HG02973 (cell line): ENCODE measurements around the gene PSD2.

Experiments
- ATAC-seq: cut with Tn5 transposase; IDR thresholded peaks from one replicate; pipeline ENCODE4 v1.9.1; 2021; ENCODE audit warnings: moderate library complexity; ENCODE audit not compliant: unreplicated experiment

PSD2 gene

GRCh38 chr5:139810341-139811273 is 15.0 kb downstream of the PSD2 start:
- ATAC-seq, result no peak

DNA sequence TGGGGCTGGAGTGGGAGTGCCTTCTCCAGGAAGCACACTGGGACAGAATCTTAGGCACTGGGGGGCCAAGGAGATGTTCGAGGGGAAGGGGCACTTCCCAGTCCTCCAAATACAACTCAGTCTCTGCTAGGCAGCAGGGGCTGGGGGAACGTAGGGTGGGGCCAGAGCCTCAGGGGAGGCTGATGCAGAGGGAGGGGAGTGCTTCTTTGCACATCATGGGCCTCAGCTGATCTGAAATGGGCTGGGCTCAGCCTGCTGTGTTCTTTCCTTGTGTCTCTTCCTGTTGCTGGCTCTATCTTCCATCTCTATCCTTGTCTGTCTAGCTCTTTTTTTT is 15.6 kb downstream of the PSD2 start:
- ATAC-seq, result no peak

DNA sequence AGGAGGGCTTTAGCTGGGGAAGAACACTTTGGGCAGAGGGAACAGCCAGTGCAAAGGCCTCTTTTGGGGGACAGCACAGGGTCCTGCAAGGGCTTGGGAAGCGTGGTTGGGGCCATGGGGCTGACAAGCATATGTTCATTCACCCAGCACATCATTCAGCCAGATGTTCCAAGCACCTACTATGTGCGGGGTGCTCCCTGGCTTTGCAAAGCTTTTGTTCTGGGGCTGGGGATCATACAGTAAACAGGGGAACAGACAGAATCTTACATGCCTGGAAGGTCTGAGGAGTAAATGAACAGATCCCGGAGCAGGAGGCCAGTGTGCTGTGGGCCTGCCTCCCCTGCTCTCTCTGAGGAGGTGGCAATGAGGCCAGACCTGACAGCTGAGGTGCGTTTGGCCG is 16.7 kb downstream of the PSD2 start:
- ATAC-seq, result no peak

DNA sequence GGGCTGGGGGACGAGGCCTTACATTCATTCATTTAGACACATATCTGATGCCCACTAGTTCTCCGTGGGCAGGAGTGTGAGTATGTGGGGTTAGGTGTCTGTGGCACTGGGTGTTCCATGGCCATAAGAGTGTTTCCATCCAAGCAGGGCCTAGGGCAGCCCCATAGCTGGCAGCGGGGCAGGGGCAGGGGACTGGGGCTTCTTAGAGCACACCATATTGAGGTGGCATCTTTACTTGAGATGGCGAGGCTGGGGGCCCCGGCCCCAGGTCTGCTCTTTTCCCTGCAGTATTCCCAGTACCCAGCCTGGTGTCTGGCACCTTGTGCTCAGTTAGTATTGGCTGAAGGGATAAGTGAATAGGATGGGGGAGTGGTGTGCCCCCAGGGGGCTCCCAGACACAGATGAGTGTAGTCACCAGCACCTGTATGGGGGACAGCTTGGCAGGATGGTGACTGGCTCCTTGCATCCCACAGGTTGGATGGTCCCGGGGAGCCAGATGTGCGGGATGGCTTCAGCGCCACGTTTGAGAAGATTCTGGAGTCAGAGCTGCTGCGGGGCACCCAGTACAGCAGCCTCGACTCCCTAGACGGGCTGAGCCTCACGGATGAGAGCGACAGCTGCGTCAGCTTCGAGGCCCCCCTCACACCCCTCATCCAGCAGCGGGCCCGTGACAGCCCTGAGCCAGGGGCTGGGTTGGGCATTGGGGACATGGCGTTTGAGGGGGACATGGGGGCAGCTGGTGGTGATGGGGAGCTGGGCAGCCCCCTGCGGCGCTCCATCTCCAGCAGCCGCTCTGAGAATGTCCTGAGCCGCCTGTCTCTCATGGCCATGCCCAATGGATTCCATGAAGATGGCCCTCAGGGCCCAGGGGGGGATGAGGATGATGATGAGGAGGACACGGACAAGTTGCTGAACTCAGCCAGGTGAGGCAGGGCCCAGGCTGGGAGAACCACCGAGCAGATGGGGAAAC is 17.5 kb downstream of the PSD2 start:
- no peak for ATAC-seq

GRCh38 chr5:139814191-139814601 is 18.6 kb downstream of the PSD2 start:
- no peak for ATAC-seq

- ATAC-seq, result no peak
These were observed 19.2 kb downstream of the PSD2 start for GRCh38 chr5:139814704-139815280.

DNA sequence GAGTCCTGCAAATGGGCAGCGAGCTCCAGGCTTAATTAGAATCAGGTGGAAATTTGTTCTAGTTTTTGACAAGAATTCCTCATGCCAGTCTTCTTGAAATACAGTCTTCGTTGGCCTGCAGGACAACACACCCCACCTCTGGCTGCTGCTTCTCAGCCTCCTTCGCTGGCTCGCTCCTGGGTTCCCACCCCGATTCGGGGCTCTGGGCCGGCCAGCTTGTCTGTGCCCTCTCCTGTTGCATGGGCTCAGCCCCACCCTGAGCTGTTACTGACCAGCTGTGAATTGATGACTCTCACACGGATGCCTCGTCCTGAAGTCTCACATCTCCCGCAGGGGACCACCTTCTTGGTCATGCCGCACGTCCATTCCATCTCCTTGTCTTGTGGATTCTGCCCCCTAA is 21.0 kb downstream of the PSD2 start:
- ATAC-seq, result no peak

DNA sequence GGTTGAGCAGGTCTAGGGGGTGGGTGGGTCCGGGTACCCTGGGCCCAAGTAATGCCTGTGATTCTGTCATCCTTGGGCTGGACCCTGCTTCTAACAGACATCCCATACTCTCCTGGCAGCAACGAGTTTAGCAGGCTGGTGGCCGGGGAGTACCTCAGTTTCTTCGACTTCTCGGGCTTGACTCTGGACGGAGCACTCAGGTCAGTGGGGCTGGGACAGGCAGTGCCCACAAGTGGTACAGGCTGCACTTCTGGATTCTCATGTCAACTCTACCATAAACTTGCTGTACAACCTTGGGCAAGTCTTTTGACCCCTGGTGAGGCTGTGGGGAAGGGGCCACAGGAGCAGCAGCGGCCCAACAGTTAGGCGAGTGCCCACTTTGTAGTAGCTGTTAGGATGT is 21.8 kb downstream of the PSD2 start:
- ATAC-seq, result no peak

- ATAC-seq, result no peak
These were observed 22.4 kb downstream of the PSD2 start for GRCh38 chr5:139817970-139818369.

DNA sequence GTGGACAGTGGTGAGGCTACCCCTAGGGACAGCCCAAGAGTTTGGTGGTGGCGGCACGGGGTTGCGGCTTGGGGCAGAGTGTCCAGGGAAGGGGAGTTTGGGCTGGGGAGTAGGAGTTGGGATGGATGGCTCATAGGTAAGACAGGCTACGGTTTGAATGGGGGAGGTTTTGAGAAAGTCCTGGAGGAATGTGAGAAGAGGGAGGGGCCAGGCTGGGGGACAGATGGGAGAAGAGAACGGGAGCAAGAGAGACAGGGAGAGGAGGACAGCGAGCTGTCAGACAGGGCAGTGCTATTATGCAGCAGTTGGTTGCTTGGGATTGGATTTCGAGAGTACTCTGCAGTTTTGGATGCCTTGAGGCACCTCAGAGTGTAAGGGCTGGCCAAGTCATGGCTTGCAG is 24.5 kb downstream of the PSD2 start:
- ATAC-seq, result no peak

DNA sequence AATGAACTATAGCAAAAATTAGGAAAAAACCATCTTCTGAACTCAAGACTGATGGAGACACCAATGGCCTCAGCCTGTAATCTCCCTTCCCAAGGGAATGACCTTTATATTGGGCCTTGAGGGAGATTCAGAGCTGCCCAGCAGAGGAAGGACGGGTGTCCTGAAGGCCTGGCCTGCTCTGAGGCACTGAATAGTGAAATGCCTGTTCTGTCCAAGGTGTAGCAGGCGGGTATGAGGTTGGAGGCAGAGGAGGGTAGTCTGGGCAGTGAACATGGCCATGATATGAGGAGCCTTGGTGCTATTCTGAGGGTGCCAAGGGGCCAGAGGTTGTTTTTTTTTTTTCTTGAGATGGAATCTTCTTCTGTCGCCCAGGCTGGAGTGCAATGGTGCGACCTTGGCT is 25.0 kb downstream of the PSD2 start:
- no peak for ATAC-seq

DNA sequence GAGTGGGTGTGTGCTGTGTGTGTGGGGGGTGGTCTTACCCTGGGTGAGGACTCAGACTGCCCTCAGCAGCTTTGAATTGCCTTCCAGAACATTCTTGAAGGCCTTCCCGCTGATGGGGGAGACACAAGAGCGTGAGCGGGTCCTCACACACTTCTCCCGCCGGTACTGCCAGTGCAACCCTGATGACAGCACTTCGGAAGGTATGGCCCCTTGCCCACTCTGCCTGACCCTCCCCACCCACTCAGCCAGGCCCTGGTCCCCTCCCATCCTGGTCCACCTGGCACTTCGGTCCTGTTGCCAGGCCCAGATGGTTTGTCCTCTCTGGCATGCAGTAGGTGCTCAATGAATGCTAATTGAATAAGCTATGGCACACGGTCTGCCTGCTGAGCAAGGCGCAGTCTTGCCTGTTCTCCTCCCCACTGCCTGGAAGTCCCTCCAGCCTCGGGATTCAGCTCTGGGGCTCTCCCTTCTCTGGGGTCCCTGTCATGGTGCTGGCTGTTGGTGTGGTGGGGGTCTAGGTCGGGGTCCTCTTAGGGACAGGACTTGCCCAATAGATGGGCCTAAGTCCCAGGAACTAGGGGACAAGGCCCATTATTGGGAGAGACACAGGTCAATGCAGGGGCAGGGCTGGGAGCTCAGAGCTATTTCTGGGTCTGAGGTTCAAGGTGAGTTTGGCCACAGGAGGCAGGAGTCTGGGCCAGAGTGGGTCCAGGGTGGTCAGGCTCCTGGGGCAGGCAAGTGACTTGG is 26.4 kb downstream of the PSD2 start:
- no peak for ATAC-seq

GRCh38 chr5:139822553-139823425 is 27.2 kb downstream of the PSD2 start:
- no peak for ATAC-seq

DNA sequence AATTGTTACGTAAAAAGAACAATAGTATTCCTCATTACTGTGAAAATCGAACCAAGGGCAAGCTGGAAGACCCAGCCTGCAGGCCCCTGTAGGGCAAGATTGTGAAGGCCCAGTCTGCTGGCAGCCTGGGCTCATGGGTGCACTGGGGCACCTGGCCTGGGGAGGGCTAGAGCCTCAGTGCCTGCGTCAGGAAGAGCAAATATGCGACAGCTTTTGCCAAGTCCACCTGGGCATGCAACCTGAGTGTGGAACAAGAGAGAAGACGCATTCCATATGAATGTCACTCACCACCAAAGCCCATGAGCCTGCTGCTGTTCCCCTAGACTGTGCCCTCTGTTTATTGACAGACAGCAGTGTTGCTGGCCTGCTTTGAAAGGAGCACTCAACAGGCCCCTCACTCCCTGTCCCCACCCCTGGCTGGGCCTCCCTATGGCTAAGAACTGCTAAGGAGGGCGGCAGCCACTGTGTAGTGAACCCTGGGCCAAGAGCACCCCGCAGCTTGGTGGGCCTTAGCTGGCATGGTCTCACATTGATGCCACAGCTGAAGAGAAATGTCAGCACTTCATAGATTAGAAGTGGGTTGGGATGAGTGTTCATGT is 28.2 kb downstream of the PSD2 start:
- no peak for ATAC-seq

- ATAC-seq, result no peak
These were observed 30.1 kb downstream of the PSD2 start for GRCh38 chr5:139825690-139826089.

DNA sequence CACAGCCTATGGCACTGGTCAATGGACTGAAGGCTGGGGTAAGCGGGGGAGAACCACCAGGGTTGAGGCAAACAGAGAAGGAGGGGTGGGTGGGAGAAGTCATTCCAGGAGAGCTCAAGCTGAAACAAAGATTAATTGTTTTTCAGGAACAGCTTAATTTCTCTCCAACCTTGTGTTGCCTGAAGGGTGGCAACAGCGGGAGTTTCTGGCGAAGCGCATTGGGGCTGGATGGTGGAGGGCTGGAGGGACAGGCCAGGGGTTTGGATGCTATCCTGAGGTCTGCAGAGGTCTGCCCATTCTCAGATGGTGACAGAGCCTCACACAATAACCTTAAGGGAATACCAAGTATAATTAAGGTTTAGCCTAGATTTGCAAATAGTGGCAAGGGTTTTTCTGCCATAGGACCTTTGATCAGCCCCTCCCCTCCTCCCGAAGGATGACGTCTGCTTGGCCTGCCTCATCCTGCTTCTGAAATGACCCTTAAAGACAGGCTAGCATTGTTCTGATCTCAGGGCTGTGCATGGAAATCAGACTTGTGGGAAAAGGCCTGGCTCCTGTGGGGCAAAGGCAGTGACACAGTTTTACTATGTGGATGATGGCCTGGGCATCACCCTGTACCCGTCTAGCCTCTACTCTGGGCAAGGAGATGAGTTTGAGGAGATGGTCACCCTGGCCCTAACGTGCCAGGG is 32.7 kb downstream of the PSD2 start:
- ATAC-seq, result no peak

- ATAC-seq, result no peak
These were observed 33.9 kb downstream of the PSD2 start for GRCh38 chr5:139829471-139829870.

DNA sequence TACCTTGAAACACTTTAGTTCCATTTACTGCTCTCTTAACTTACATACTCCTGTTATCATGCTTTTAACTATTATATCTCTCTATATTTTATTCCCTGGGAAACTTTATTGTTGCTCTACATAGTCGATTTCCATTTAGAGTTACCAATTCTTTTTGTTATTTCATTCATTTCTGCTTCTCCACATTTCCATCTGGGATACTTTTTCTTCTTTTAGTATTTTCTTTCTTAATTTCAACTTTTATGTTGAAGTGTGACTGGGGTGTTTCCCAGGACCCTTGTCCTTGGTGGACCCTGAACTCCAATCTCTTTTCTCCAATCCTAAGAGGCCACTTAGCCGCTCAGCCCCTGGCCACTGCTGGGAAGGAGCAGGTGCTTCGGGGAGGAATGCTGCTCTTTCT is 36.0 kb downstream of the PSD2 start:
- no peak for ATAC-seq

DNA sequence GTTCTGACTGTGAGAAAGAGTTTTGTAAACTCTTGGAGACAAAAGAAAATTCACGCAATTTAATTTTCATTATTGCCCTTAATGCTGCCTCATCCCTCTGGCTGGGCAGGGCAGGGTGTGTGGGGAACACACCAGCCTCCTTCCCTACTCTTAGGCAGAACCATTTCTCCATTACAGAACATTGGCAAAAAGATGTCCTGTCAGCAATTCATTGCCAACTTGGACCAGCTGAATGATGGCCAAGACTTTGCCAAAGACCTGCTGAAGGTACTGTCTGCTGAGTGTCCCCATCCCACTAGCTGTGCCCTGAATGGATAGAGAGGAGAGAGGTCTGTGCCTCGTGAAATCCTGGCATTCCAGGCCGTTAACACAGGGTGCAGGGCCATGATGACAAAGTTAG is 37.9 kb downstream of the PSD2 start:
- no peak for ATAC-seq
